C4-2B (cell line): ENCODE data around the gene INTS14.

Source experiments
- H3K27ac ChIP-seq: fragments of 450-650 bp; 2 replicates; pipeline ENCODE4 v1.5.1; 2017
- CTCF ChIP-seq: fragments of 450-650 bp; conservative IDR thresholded peaks from 2 replicates; pipeline ENCODE4 v1.5.1; 2017; ENCODE audit warnings: mild to moderate bottlenecking
- ZFX ChIP-seq: fragments of 450-650 bp; IDR thresholded peaks from 2 replicates; pipeline ENCODE4 v1.6.1; 2017

The INTS14 gene

GRCh38 chr15:65651831-65652749, 41.2 kb upstream of the INTS14 start:
- no peak for TF ChIP-seq CTCF
- TF ChIP-seq ZFX = no peak
- H3K27ac ChIP-seq = peak overlapping the region; percentile 6; the same call in 1 of the 2 replicates

DNA sequence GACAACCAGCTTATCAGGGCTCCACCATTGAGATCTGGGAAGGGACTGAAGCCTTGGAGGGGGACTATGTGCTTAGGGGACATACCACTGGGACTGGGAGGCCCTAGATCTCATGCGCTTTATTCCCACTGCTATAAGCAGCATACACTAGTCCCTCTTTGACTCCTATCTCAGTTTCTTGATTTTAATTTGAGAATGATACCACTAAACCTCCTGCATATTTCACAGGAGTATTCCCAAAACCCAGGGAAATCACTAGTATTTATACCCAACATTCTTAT, 40.1 kb upstream of the INTS14 start:
- TF ChIP-seq CTCF (no peak), ZFX (no peak)
- no peak overlapping the region; the same call in 1 of the 2 replicates for H3K27ac ChIP-seq

DNA sequence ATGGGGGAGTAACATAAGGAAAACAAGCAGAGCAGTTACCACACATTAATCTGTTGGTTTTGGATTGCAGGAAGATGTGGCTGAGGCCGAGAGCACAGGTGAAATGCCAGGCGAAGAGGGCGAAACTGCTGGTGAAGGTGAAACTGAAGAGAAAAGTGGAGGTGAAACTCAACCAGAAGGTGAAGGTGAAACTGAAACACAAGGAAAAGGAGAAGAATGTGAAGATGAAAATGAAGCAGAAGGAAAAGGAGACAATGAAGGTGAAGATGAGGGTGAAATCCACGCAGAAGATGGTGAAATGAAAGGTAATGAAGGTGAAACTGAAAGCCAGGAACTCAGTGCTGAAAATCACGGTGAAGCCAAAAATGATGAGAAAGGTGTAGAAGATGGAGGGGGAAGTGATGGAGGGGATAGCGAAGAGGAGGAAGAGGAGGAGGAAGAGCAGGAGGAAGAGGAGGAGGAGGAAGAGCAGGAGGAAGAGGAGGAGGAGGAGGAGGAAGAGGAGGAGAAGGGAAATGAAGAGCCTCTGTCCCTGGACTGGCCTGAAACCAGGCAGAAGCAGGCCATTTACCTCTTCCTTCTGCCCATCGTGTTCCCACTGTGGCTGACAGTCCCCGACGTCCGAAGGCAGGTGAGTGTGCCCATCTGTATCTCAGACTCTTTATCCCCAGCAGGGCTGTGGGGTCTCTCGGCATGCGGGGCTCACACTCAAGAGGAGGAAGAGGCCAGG, 39.5 kb upstream of the INTS14 start:
- H3K27ac ChIP-seq = no peak overlapping the region
- TF ChIP-seq ZFX (no peak), CTCF (no peak)

- TF ChIP-seq CTCF (no peak), ZFX (no peak)
- H3K27ac ChIP-seq = no peak overlapping the region
Measured at GRCh38 chr15:65646486-65646885, 35.6 kb upstream of the INTS14 start.

- TF ChIP-seq ZFX (no peak), CTCF (no peak)
- H3K27ac ChIP-seq = no peak overlapping the region
Measured at GRCh38 chr15:65645392-65645791, 34.5 kb upstream of the INTS14 start.

DNA sequence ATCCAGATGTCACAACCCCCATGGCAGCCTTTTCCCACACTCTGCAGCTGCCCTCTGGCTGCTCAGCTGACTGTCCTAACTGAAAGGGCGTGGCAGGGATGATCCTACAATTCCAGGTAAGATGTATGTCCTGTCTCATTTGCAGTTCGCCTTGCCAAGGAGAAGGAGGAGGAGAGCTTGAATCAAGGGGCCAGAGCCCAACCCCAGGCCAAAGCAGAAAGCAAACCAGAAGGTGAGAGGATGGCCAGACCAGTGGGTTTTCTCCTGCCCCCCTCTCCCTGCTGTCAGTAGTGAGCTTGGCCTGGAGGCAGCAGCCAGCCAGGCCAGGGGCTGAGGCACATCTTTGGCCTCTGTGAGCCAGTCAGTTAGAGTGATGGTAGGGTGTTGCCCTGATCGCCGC, 33.4 kb upstream of the INTS14 start:
- TF ChIP-seq ZFX = no peak
- TF ChIP-seq CTCF = no peak
- H3K27ac ChIP-seq = no peak overlapping the region

DNA sequence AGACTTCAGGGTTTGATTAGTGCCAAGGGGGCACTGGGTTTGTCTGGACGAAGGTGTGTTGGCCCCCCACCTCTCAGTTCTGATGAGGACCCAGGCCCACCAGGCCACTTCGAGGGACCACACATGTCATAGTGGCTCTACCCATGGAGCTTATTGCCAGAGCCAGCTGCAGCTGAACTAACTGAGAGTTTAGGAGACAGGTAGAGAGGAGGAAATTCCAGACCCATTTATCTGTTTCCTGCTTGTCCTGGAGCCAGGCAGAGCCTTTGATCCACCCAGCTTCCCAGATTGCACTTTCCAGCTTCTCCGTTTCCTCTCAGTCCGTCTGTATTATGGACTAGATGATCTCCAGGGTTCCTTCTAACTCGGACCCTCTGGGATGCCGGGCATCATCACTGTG, 31.7 kb upstream of the INTS14 start:
- TF ChIP-seq ZFX (no peak), CTCF (no peak)
- no peak overlapping the region for H3K27ac ChIP-seq
